ENCODE measurements around the gene POLL. TPM values are rescaled to one million over a fixed set of nuclear protein-coding genes. Genes with fewer than 3 reads are reported as not detected.

The POLL gene
- total RNA-seq, 3 donors from 2014 or later = 19.5 to 31.6 (median 20.3) TPM

DNA sequence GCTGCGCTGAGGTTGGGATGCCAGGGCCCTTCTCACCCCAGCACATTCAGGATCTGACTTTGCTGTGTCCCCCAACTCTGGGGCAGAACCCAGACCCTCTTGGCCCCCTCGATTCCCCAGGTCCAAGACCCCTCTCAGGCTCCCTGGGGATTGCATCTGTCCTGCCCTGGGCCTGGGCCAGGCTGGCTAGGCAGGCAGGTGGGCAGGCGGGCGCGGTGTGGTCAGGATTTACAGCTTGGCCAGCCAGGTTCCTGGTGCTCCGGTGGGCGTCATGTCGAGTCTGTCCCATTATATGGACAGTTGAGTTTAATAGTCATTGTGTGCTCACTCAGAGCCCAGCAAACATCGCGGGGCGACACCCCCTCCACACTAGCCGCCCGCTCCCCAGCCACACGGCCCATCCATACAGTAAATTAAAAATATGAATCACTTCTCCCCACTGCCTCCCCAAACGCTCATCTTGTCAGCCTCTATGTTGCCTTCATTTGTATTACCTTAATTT, 23.5 kb downstream of the POLL start:
- peaks cover 0 to 49% of the 10 kb centered on the region in 2 donors for H3K27me3 ChIP-seq
- H3K4me1 ChIP-seq = peaks cover 0 to 3% of the 10 kb centered on the region in 2 donors
- DNase-seq (ENCODE audit: low spot score in 2 of 2) = peak in 1 of 2 donors; percentile 25
- no peaks in the 10 kb centered on the region for H3K36me3 ChIP-seq
- no peak for TF ChIP-seq POLR2A (IDR thresholded peaks at IDR 0.05)
- TF ChIP-seq, protein P1, sequence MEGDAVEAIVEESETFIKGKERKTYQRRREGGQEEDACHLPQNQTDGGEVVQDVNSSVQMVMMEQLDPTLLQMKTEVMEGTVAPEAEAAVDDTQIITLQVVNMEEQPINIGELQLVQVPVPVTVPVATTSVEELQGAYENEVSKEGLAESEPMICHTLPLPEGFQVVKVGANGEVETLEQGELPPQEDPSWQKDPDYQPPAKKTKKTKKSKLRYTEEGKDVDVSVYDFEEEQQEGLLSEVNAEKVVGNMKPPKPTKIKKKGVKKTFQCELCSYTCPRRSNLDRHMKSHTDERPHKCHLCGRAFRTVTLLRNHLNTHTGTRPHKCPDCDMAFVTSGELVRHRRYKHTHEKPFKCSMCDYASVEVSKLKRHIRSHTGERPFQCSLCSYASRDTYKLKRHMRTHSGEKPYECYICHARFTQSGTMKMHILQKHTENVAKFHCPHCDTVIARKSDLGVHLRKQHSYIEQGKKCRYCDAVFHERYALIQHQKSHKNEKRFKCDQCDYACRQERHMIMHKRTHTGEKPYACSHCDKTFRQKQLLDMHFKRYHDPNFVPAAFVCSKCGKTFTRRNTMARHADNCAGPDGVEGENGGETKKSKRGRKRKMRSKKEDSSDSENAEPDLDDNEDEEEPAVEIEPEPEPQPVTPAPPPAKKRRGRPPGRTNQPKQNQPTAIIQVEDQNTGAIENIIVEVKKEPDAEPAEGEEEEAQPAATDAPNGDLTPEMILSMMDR (IDR thresholded peaks at IDR 0.05) = no peak
- no peak for TF ChIP-seq POLR2AphosphoS5 (IDR thresholded peaks at IDR 0.05)
- no peak overlapping the region for H3K4me3 ChIP-seq
- no peaks in the 10 kb centered on the region for H3K9me3 ChIP-seq
- intact Hi-C loops (cut with DNase I; ENCODE audit: low total_unique reads) = loop anchor here (10.0 kb wide), 1 partner anchor 350 kb away; no protein-coding TSS in a partner anchor
- no peak overlapping the region for H3K27ac ChIP-seq

DNA sequence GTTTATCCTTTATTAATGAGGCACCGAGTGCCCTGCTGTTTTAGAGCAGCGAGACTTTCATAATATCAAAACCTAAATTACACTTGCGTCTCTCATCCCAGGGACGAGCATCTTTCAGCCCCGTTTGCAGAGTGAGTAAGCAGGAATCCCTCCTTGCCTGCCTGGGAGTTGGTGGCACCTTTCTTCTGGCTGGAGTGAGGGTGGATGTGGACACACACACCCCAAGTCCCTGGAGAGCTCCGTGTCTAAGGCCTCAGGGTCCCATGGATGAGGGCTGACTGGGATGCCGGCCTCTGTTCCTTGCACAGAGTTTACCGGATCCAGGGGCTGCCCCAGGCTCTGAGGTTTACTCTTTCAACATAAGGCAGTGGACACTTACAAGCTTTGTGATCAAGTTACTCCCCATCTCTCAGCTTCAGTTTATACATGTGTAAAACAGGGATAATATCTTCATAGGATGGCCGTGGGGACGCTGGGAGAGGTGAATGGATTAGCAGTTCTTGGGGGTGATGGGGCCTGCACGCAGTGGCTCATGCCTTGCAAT, 24.5 kb downstream of the POLL start:
- Histone ChIP-seq H3K4me3 (no peak overlapping the region), H3K4me1 (no peaks in the 10 kb centered on the region), H3K27ac (no peak overlapping the region), H3K9me3 (no peaks in the 10 kb centered on the region), H3K27me3 (peaks cover 0 to 40% of the 10 kb centered on the region in 2 donors), H3K36me3 (no peaks in the 10 kb centered on the region)
- intact Hi-C loops (cut with DNase I; ENCODE audit: low total_unique reads) = loop anchor here (10.0 kb wide), 1 partner anchor 349 kb away; no protein-coding TSS in a partner anchor
- peak in 1 of 2 donors; percentile 14 for DNase-seq (ENCODE audit: low spot score in 2 of 2)
- TF ChIP-seq POLR2A (IDR thresholded peaks at IDR 0.05) = no peak
- TF ChIP-seq, protein P1 (IDR thresholded peaks at IDR 0.05) = no peak
- TF ChIP-seq POLR2AphosphoS5 (IDR thresholded peaks at IDR 0.05) = no peak

DNA sequence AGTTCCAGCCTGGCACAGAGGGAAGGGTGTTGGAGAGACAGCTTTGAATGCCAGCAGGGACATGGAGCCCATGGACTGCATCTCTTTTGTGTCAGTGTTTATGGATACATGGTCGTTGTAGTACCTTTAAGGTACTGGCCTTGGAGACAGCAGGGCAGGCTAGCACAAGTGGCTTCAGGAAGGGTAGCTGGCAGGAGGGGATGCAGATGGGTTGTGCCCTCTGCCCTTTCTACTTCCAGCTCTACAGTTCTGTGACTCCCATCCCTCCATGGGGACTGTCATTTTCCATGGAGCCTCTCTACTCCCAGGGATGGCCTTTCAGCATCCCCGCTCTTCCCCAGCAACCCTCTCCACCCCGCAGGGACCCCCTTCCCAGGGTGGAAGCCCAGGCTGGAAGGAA, 25.1 kb downstream of the POLL start:
- no peak overlapping the region for H3K27ac ChIP-seq
- no peak overlapping the region for H3K4me3 ChIP-seq
- no peaks in the 10 kb centered on the region for H3K4me1 ChIP-seq
- intact Hi-C loops (cut with DNase I; ENCODE audit: low total_unique reads) = loop anchor here (10.0 kb wide), 1 partner anchor 348 kb away; no protein-coding TSS in a partner anchor
- TF ChIP-seq POLR2A (IDR thresholded peaks at IDR 0.05) (no peak), POLR2AphosphoS5 (IDR thresholded peaks at IDR 0.05) (no peak)
- no peaks in the 10 kb centered on the region for H3K36me3 ChIP-seq
- peaks cover 0 to 37% of the 10 kb centered on the region in 2 donors for H3K27me3 ChIP-seq
- no peaks in the 10 kb centered on the region for H3K9me3 ChIP-seq
- peak in 1 of 2 donors; percentile 17 for DNase-seq (ENCODE audit: low spot score in 2 of 2)

DNA sequence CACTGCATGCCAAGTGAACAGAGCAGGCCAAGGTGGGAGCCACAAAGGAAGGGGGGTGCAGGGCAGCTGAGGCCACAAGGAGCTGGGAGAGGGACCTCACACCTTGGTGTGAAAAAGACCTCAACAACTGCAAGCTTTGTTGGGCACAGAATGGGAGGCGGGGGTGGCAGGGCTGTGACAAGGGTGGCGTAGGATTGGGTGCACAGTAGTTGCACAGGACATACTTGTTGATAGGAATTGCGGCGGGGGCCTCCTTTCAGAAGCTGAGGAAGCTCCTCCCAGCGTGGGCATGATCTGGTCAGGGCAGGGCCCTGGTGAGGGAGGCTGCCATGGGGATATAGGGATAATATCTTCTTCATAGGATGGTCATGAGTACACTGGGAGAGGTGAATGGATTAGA, 25.8 kb downstream of the POLL start:
- peaks cover 0 to 30% of the 10 kb centered on the region in 2 donors for H3K27me3 ChIP-seq
- no peaks in the 10 kb centered on the region for H3K36me3 ChIP-seq
- TF ChIP-seq POLR2A (IDR thresholded peaks at IDR 0.05) (no peak), POLR2AphosphoS5 (IDR thresholded peaks at IDR 0.05) (no peak)
- TF ChIP-seq, protein P1 (IDR thresholded peaks at IDR 0.05) = no peak
- H3K4me1 ChIP-seq = no peaks in the 10 kb centered on the region
- peak in 1 of 2 donors; percentile 37 for DNase-seq (ENCODE audit: low spot score in 2 of 2)
- H3K4me3 ChIP-seq = no peak overlapping the region
- no peaks in the 10 kb centered on the region for H3K9me3 ChIP-seq
- H3K27ac ChIP-seq = no peak overlapping the region
- intact Hi-C loops (cut with DNase I; ENCODE audit: low total_unique reads) = loop anchor here (10.0 kb wide), 1 partner anchor 347 kb away; no protein-coding TSS in a partner anchor

DNA sequence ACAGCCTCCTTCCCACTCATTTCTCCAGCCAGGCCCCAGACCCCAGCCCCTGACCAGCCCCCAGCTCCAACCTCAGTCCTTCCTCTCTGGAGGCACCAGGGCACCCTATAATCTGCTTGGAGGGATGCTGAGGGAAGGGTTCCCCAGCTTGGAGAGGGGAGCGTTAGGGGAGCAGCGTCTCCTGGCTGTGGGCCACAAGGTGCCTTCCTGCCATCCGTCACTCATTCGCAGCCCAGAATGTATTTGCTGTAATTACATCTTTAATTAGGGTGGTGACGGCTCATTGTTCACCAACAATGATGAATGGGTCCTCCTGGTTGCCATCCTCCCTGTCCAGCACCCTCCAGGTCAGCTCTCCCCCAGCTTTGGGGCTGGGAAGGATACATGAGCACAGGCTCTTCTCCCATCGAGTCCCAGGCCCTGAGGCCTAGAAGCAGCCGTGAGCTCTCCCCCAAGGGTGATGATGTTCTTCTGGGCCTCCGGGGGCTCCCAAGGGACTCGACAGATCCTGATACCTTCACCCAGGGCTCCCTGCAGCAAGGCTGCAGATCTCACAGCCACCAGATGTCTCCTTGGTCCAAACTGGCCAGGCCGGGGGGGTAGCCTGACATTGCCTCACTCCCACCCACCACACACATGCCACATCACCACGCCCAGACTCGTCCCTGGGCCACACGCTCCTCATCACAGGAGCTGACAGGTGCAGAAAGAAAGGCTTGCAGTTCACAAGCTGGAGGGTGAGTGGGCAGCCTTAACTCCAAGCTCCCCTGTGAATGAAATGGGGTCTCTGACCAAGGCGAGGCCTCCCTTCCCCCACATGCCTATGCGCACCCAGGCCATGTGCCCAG, 26.8 kb downstream of the POLL start:
- H3K4me1 ChIP-seq = no peaks in the 10 kb centered on the region
- H3K27ac ChIP-seq = no peak overlapping the region
- no peak overlapping the region for H3K4me3 ChIP-seq
- TF ChIP-seq POLR2A (IDR thresholded peaks at IDR 0.05) (no peak), POLR2AphosphoS5 (IDR thresholded peaks at IDR 0.05) (no peak)
- TF ChIP-seq, protein P1 (IDR thresholded peaks at IDR 0.05) = no peak
- no peaks in the 10 kb centered on the region for H3K36me3 ChIP-seq
- DNase-seq (ENCODE audit: low spot score in 2 of 2) = peak in 1 of 2 donors; percentile 24
- H3K27me3 ChIP-seq = peaks cover 0 to 21% of the 10 kb centered on the region in 2 donors
- intact Hi-C loops (cut with DNase I; ENCODE audit: low total_unique reads) = loop anchor here (10.0 kb wide), 1 partner anchor 346 kb away; no protein-coding TSS in a partner anchor
- no peaks in the 10 kb centered on the region for H3K9me3 ChIP-seq
